ENCODE data around the gene PCTP.

PCTP gene

DNA sequence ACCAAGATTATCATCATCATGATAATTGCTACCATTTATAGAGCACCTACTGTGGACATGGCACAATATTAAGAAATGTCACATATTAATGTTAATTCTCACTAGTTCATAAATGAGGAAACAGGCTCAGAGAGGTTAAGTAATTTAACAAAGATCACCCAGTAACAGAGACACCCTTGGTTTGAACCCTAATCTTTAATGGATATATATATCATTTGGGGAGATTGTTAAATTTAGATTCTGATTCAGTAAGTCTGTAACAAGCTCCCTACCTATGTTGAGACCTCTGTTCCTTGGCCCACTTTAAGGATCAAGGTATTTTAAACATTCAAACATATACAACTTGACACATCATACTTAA, 27.4 kb upstream of the PCTP start:
- H4K20me1 ChIP-seq (ENCODE audit: insufficient read depth, low read length), result no peaks in the 10 kb centered on the region
- no peak overlapping the region for H2AFZ ChIP-seq (ENCODE audit: low read depth, low read length)
- H3K9ac ChIP-seq (ENCODE audit: low read length), result no peak overlapping the region
- H3K27me3 ChIP-seq (ENCODE audit: low read depth, low read length), result peaks cover 81% of the 10 kb centered on the region
- H3K79me2 ChIP-seq (ENCODE audit: low read length), result no peaks in the 10 kb centered on the region
- H3K27ac ChIP-seq (ENCODE audit: low read length), result no peak overlapping the region
- no peaks in the 10 kb centered on the region for H3K36me3 ChIP-seq (replicated peaks; ENCODE audit: low read depth, low read length)
- no peak overlapping the region for H3K4me3 ChIP-seq (ENCODE audit: low read length)
- peaks cover 6% of the 10 kb centered on the region for H3K4me1 ChIP-seq (ENCODE audit: low read length)
- no peak overlapping the region for H3K4me2 ChIP-seq (ENCODE audit: low read length)
- no peaks in the 10 kb centered on the region for H3K9me3 ChIP-seq (ENCODE audit: insufficient read depth, low read length)
- TF ChIP-seq EZH2phosphoT487 (IDR thresholded peaks at IDR 0.05; ENCODE audit: low read depth), result no peak

DNA sequence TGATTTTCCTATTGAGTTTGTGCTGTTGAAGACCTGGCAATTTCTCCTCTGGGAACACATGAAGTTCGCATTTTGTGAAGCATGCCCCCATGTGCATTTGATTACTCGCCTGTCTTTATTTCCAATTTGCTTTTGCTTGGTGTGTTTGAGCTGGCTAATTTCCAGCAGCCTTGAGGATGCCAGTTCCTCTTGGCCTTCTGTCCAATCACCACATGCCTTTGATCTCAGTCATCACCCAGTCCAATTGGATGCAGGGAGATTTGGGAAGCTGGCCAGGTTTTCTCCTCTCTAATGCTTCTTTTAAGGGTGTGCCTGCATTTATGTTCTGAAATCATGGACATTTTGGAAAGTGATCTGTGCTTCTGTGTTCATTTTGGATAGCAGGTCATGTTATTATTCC, 24.4 kb upstream of the PCTP start:
- Histone ChIP-seq H3K9me3 (ENCODE audit: insufficient read depth, low read length) (no peaks in the 10 kb centered on the region), H3K36me3 (replicated peaks; ENCODE audit: low read depth, low read length) (no peaks in the 10 kb centered on the region), H4K20me1 (ENCODE audit: insufficient read depth, low read length) (no peaks in the 10 kb centered on the region), H3K27me3 (ENCODE audit: low read depth, low read length) (peaks cover 82% of the 10 kb centered on the region), H3K4me2 (ENCODE audit: low read length) (no peak overlapping the region), H3K79me2 (ENCODE audit: low read length) (no peaks in the 10 kb centered on the region), H3K27ac (ENCODE audit: low read length) (no peak overlapping the region), H2AFZ (ENCODE audit: low read depth, low read length) (no peak overlapping the region), H3K4me3 (ENCODE audit: low read length) (no peak overlapping the region), H3K4me1 (ENCODE audit: low read length) (peaks cover 6% of the 10 kb centered on the region), H3K9ac (ENCODE audit: low read length) (no peak overlapping the region)
- TF ChIP-seq, protein P1, sequence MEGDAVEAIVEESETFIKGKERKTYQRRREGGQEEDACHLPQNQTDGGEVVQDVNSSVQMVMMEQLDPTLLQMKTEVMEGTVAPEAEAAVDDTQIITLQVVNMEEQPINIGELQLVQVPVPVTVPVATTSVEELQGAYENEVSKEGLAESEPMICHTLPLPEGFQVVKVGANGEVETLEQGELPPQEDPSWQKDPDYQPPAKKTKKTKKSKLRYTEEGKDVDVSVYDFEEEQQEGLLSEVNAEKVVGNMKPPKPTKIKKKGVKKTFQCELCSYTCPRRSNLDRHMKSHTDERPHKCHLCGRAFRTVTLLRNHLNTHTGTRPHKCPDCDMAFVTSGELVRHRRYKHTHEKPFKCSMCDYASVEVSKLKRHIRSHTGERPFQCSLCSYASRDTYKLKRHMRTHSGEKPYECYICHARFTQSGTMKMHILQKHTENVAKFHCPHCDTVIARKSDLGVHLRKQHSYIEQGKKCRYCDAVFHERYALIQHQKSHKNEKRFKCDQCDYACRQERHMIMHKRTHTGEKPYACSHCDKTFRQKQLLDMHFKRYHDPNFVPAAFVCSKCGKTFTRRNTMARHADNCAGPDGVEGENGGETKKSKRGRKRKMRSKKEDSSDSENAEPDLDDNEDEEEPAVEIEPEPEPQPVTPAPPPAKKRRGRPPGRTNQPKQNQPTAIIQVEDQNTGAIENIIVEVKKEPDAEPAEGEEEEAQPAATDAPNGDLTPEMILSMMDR (IDR thresholded peaks at IDR 0.05; ENCODE audit: low read depth, low read length), result no peak
- TF ChIP-seq EZH2phosphoT487 (IDR thresholded peaks at IDR 0.05; ENCODE audit: low read depth), result no peak

DNA sequence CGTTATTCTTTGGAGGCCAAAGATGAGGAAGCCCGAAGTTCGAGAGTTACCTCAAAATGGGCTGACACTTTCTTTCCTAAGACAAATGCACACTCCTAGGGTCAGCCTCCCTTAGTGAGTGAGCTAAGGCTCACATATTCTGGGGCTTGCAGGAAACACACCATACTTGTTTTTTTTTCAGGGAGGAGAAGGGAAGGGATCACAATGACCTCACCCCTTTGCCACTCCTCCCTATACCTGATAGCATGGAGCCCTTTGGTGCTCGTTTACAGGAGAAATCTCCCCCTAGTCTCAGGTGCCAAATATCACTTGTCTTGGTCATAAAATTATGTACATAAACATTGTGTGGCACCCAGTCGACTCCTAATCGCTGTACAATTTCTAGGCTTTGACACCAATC, 23.6 kb upstream of the PCTP start:
- Histone ChIP-seq H4K20me1 (ENCODE audit: insufficient read depth, low read length) (no peaks in the 10 kb centered on the region), H3K4me3 (ENCODE audit: low read length) (no peak overlapping the region), H3K27me3 (ENCODE audit: low read depth, low read length) (peaks cover 82% of the 10 kb centered on the region), H3K36me3 (replicated peaks; ENCODE audit: low read depth, low read length) (no peaks in the 10 kb centered on the region), H2AFZ (ENCODE audit: low read depth, low read length) (no peak overlapping the region), H3K9me3 (ENCODE audit: insufficient read depth, low read length) (no peaks in the 10 kb centered on the region), H3K4me2 (ENCODE audit: low read length) (no peak overlapping the region), H3K79me2 (ENCODE audit: low read length) (no peaks in the 10 kb centered on the region), H3K9ac (ENCODE audit: low read length) (no peak overlapping the region), H3K27ac (ENCODE audit: low read length) (no peak overlapping the region), H3K4me1 (ENCODE audit: low read length) (peaks cover 6% of the 10 kb centered on the region)
- TF ChIP-seq EZH2phosphoT487 (IDR thresholded peaks at IDR 0.05; ENCODE audit: low read depth), result no peak
- TF ChIP-seq, protein P1 (IDR thresholded peaks at IDR 0.05; ENCODE audit: low read depth, low read length), result no peak

DNA sequence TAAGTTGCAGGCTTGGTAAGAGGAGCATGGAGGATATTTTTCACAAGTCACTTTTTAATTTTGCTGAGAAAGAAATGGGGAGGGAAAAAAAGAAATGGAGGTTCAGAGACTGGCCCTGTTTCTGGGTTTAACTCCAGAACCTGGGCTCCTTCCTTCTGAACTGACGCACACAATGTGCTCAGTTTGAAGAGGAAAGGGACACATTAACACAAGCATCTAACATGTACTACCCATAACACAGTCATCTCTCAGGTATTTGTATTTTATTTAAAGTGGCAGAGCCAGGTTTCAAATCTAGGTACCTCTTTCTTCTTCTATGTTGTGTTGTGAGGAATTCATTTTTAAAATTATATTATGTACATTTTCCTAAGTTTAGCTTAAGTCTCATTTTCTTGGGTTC, 22.9 kb upstream of the PCTP start:
- Histone ChIP-seq H3K9ac (ENCODE audit: low read length) (no peak overlapping the region), H3K9me3 (ENCODE audit: insufficient read depth, low read length) (no peaks in the 10 kb centered on the region), H4K20me1 (ENCODE audit: insufficient read depth, low read length) (no peaks in the 10 kb centered on the region), H2AFZ (ENCODE audit: low read depth, low read length) (no peak overlapping the region), H3K4me2 (ENCODE audit: low read length) (no peak overlapping the region), H3K27me3 (ENCODE audit: low read depth, low read length) (peaks cover 82% of the 10 kb centered on the region), H3K27ac (ENCODE audit: low read length) (no peak overlapping the region), H3K4me3 (ENCODE audit: low read length) (no peak overlapping the region), H3K36me3 (replicated peaks; ENCODE audit: low read depth, low read length) (no peaks in the 10 kb centered on the region), H3K79me2 (ENCODE audit: low read length) (no peaks in the 10 kb centered on the region), H3K4me1 (ENCODE audit: low read length) (peaks cover 6% of the 10 kb centered on the region)
- TF ChIP-seq, protein P1 (IDR thresholded peaks at IDR 0.05; ENCODE audit: low read depth, low read length), result no peak
- TF ChIP-seq EZH2phosphoT487 (IDR thresholded peaks at IDR 0.05; ENCODE audit: low read depth), result no peak

DNA sequence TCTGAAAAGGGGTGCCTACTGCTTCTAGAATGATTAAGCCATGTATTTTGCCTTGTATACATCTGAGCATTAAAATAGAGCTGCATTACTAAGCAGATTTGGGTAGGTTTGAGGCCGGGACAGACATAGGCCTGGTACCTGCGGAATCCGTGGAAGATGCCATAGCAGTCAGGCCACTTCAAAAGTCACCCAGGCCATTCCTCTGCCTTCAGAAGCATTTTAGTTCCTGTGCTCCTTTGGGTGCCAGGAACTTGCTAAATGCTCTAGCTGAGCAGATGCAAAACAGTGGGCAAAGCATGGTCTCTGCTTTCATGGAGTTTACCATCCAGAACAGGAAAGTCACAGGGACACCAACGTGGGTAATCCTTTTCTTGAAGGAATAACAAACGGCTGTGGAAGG, 22.5 kb upstream of the PCTP start:
- Histone ChIP-seq H4K20me1 (ENCODE audit: insufficient read depth, low read length) (no peaks in the 10 kb centered on the region), H3K4me3 (ENCODE audit: low read length) (no peak overlapping the region), H3K9ac (ENCODE audit: low read length) (no peak overlapping the region), H3K27ac (ENCODE audit: low read length) (no peak overlapping the region), H3K4me2 (ENCODE audit: low read length) (no peak overlapping the region), H3K9me3 (ENCODE audit: insufficient read depth, low read length) (no peaks in the 10 kb centered on the region), H2AFZ (ENCODE audit: low read depth, low read length) (no peak overlapping the region), H3K36me3 (replicated peaks; ENCODE audit: low read depth, low read length) (no peaks in the 10 kb centered on the region), H3K27me3 (ENCODE audit: low read depth, low read length) (peaks cover 82% of the 10 kb centered on the region), H3K4me1 (ENCODE audit: low read length) (peaks cover 6% of the 10 kb centered on the region), H3K79me2 (ENCODE audit: low read length) (no peaks in the 10 kb centered on the region)
- TF ChIP-seq, protein P1 (IDR thresholded peaks at IDR 0.05; ENCODE audit: low read depth, low read length), result no peak
- TF ChIP-seq EZH2phosphoT487 (IDR thresholded peaks at IDR 0.05; ENCODE audit: low read depth), result no peak

All from OCI-LY3 (cell line).